GM23248 (cell line): Measurements from ENCODE around the gene SEPTIN10. TPM values are rescaled to one million over a fixed set of nuclear protein-coding genes. Genes with fewer than 3 reads are reported as not detected.

Experiments used
- DNase-seq: peaks from one replicate; pipeline ENCODE4 v3.0.0-alpha.2; 2015
- H2AFZ ChIP-seq: fragments of 200-600 bp; sonication (generic); 2 replicates; pipeline ENCODE4 v1.6.1; 2016; ENCODE audit warnings: antibody characterized with exemption
- H3F3A ChIP-seq: fragments of 200-600 bp; sonication (generic); 2 replicates; pipeline ENCODE4 v1.6.1; 2016; ENCODE audit warnings: mild to moderate bottlenecking, antibody characterized with exemption, mixed run types; ENCODE audit not compliant: insufficient read depth
- H3K27ac ChIP-seq: fragments of 200-600 bp; sonication (generic); 2 replicates; pipeline ENCODE4 v1.5.1; 2016; ENCODE audit warnings: mild to moderate bottlenecking
- H3K27me3 ChIP-seq: fragments of 200-600 bp; sonication (generic); replicated peaks from 2 replicates; pipeline ENCODE4 v1.6.1; 2016; ENCODE audit warnings: mild to moderate bottlenecking; ENCODE audit not compliant: insufficient read depth
- H3K36me3 ChIP-seq: fragments of 200-600 bp; sonication (generic); 2 replicates; pipeline ENCODE4 v1.6.1; 2016; ENCODE audit warnings: low read depth, mild to moderate bottlenecking
- H3K4me1 ChIP-seq: fragments of 200-600 bp; sonication (generic); 2 replicates; pipeline ENCODE4 v1.6.1; 2016; ENCODE audit warnings: mild to moderate bottlenecking; ENCODE audit not compliant: insufficient read depth
- H3K4me2 ChIP-seq: fragments of 200-600 bp; sonication (generic); one replicate; pipeline ENCODE4 v1.6.1; 2016; ENCODE audit warnings: mild to moderate bottlenecking; ENCODE audit not compliant: unreplicated experiment
- H3K4me3 ChIP-seq: fragments of 200-600 bp; sonication (generic); 2 replicates; pipeline ENCODE4 v1.5.1; 2016; ENCODE audit warnings: mild to moderate bottlenecking
- H3K79me2 ChIP-seq: fragments of 200-600 bp; sonication (generic); 2 replicates; pipeline ENCODE4 v1.6.1; 2016; ENCODE audit warnings: mild to moderate bottlenecking; ENCODE audit not compliant: insufficient read depth
- H3K9ac ChIP-seq: fragments of 200-600 bp; sonication (generic); 2 replicates; pipeline ENCODE4 v1.6.1; 2016; ENCODE audit warnings: mild to moderate bottlenecking
- H3K9me2 ChIP-seq: fragments of 200-600 bp; sonication (generic); 2 replicates; pipeline ENCODE4 v1.6.1; 2016; ENCODE audit warnings: mixed run types, mild to moderate bottlenecking, moderate library complexity; ENCODE audit not compliant: insufficient read depth
- H3K9me3 ChIP-seq: fragments of 200-600 bp; sonication (generic); one replicate; pipeline ENCODE4 v1.6.1; 2017; ENCODE audit warnings: low read depth
- H4K20me1 ChIP-seq: fragments of 200-600 bp; sonication (generic); 2 replicates; pipeline ENCODE4 v1.6.0; 2016; ENCODE audit not compliant: insufficient read depth
- EZH2 ChIP-seq: fragments of 200-600 bp; sonication (generic); IDR thresholded peaks from 2 replicates; pipeline ENCODE4 v1.6.1; 2018; ENCODE audit warnings: antibody characterized with exemption, mild to moderate bottlenecking; ENCODE audit not compliant: insufficient read depth, poor library complexity, severe bottlenecking
- EZH2phosphoT487 ChIP-seq: fragments of 200-600 bp; sonication (generic); IDR thresholded peaks from 2 replicates; pipeline ENCODE4 v1.6.1; 2018; ENCODE audit warnings: antibody characterized with exemption, moderate library complexity, mild to moderate bottlenecking, low read depth; ENCODE audit not compliant: insufficient read depth
- WGBS, 2 experiments: methylation state at CpG; one replicate each; pipeline ENCODE4 v1.1.6; 2015 to 2017; ENCODE audit warnings: low lambda C conversion rate in 2 of 2, low coverage in 1 of 2; ENCODE audit errors: missing lambda C conversion rate in 2 of 2; 5-methylcytosine and 5-hydroxymethylcytosine counted together
- in situ Hi-C: fragments of 300-500 bp; cut with MboI; formaldehyde crosslinking; loops from 2 replicates; pipeline ENCODE4 v1.15.0; 2020
- polyA plus RNA-seq: library from polyadenylated mRNA; unstranded; fragments of >200 nt; fragmentation: Nextera tagmentation; extraction: Ambion mirVana; gene quantifications from 2 replicates; pipeline ENCODE4 v1.2.1, GENCODE V29; 2016
- total RNA-seq: library from RNA; depleted of rRNA; stranded (reverse); fragments of >200 nt; shearing (Covaris generic); gene quantifications from 2 replicates; pipeline ENCODE4 v1.2.3, GENCODE V29; 2014

The SEPTIN10 gene
- total and polyA plus RNA-seq, 2 experiments from 2014 or later: 142 to 152 TPM

DNA sequence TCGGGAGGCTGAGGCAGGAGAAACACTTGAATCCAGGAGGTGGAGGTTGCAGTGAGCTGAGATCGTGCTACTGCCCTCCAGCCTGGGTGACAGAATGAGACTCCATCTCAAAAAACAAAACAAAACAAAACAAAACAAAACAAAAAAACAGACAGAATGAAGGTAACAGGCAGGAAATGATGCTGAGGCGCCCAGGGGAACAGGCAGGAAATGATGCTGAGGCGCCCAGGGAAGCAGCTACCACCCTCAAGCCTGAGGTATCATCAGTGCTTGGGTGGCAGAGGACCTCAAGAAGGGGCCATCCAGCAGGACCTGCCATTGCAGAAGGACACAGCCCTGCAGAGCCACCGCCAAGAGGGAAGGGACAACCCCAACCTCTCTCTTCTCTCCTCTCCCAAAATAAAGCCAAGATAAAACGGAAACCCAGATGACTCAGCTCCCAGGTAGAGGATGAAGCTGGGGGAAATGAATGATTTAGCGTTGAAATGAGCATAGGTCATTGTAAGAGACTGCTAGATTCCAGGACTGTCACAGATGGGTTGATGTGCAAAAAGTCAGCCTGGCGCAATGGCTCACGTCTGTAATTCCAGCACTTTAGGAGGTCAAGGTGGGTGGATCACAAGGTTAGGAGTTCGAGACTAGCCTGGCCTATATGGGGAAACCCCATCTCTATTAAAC, 19.7 kb upstream of the SEPTIN10 start:
- Histone ChIP-seq H3K4me2 (no peak overlapping the region), H3K27me3 (no peaks in the 10 kb centered on the region), H4K20me1 (no peaks in the 10 kb centered on the region), H2AFZ (no peak overlapping the region), H3K9me2 (no peaks in the 10 kb centered on the region), H3K79me2 (no peaks in the 10 kb centered on the region), H3K9ac (no peak overlapping the region), H3K4me1 (peaks cover 26% of the 10 kb centered on the region), H3F3A (peaks cover 28% of the 10 kb centered on the region), H3K36me3 (no peaks in the 10 kb centered on the region), H3K9me3 (no peaks in the 10 kb centered on the region), H3K4me3 (no peak overlapping the region), H3K27ac (no peak overlapping the region)
- WGBS, 2 experiments: 94 to 95% methylated on average over 10 of the region's 10 CpGs
- in situ Hi-C loops: no loop called here
- no peak for DNase-seq
- TF ChIP-seq EZH2phosphoT487 (no peak), EZH2 (no peak)

DNA sequence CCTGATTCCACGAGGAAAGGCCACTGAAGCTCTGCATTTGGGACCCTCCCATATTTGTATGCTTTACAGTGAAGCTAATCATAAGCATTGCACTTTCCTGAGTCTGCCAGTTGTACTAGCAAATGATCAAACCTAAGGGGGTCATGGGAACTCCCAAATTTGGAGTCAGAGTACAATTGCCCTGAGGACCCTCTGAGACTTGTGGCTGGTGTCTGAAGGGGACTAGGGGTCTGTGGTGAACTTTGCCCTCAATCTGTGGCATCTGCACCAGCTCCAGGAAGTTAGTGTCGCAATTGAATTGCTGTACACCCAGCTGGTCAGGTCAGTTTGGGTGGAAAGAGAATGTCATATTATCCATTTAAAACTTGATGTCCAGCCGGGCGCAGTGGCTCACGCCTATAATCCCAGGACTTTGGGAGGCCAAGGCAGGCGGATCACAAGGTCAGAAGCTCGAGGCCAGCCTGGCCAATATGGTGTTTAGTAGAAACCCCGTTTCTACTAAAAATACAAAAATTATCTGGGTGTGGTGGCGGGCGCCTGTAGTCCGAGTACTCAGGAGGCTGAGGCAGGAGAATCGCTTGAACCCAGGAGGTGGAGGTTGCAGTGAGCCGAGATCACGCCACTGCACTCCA, 18.5 kb upstream of the SEPTIN10 start:
- TF ChIP-seq EZH2: no peak
- no peak for TF ChIP-seq EZH2phosphoT487
- Histone ChIP-seq H3K4me3 (no peak overlapping the region), H2AFZ (no peak overlapping the region), H3K4me2 (no peak overlapping the region), H3K79me2 (no peaks in the 10 kb centered on the region), H3K36me3 (no peaks in the 10 kb centered on the region), H3F3A (peaks cover 19% of the 10 kb centered on the region), H3K9ac (no peak overlapping the region), H3K9me3 (no peaks in the 10 kb centered on the region), H3K9me2 (no peaks in the 10 kb centered on the region), H3K27ac (no peak overlapping the region), H4K20me1 (no peaks in the 10 kb centered on the region), H3K4me1 (peaks cover 17% of the 10 kb centered on the region), H3K27me3 (no peaks in the 10 kb centered on the region)
- in situ Hi-C loops: no loop called here
- WGBS, 2 experiments: 85 to 87% methylated on average over 14 of the region's 14 CpGs
- DNase-seq: no peak

DNA sequence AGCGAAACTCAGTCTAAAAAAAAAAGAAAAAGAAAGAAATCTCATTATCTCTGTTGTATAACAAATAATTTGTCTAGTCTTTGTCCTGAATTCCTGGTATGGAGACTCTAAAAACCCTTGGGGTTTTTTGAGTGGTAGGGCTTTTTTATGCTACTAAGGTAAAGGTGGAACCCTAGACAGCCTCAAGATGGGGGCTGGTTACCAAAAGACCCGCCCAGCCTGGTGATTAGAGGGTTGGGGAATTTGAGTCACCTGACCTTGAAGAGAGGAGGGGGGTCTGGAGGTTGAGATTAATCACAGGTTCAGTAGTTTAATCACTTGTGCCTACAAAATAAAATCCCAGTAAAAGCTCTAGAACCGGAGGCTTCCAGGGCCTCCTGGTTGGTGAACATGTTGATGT, 18.0 kb upstream of the SEPTIN10 start:
- Histone ChIP-seq H3K9me2 (no peaks in the 10 kb centered on the region), H3K4me1 (peaks cover 15% of the 10 kb centered on the region), H3K4me2 (no peak overlapping the region), H3K79me2 (no peaks in the 10 kb centered on the region), H2AFZ (no peak overlapping the region), H3K9ac (no peak overlapping the region), H3F3A (peaks cover 19% of the 10 kb centered on the region), H4K20me1 (no peaks in the 10 kb centered on the region), H3K27ac (no peak overlapping the region), H3K36me3 (no peaks in the 10 kb centered on the region), H3K4me3 (no peak overlapping the region), H3K27me3 (no peaks in the 10 kb centered on the region), H3K9me3 (no peaks in the 10 kb centered on the region)
- in situ Hi-C loops: no loop called here
- 61 to 72% methylated on average over 3 of the region's 3 CpGs for WGBS, 2 experiments
- DNase-seq: no peak
- no peak for TF ChIP-seq EZH2
- TF ChIP-seq EZH2phosphoT487: no peak

DNA sequence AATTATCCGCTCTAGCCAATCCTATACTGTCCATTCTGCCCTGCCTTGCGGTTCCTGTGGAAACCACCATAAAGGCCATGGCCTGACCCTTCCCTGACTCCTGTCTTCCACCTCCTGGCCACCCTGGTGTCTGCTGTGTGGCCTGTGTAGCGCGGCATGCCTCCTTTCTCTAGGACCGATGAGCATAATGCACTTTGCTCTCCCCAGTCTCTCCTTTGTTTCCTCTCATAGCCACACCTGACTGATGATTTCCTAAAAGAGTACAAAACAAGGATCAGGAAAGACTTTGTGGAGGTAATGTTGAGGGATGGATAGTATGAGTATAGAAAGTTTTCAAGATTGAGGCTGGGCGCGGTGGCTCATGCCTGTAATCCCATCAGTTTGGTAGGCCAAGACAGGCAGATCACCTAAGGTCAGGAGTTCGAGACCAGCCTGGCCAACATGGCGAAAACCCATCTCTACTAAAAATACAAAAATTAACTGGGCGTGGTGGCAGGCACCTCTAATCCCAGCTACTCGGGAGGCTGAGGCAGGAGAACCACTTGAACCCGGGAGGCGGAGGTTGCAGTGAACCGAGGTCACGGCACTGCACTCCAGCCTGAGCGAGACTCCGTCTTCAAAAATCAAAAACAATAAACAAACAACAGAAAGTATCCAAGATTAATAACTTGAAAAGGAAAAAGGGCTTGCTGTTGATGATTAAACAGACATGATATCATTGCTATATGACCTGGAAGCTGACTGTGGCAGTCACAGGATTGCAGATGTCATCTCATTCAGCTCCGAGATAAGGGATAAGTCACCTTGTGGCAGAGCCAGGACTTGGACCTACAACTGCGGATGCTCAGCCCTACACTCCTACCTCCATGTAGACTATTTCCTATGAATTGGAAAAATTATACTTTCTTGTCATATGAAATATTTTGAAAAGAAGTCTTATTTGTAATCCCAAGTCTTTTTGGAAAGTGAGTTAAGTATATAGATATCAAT, 17.0 kb upstream of the SEPTIN10 start:
- 89 to 93% methylated on average over 19 of the region's 19 CpGs for whole genome bisulfite sequencing, 2 experiments
- in situ Hi-C loops: no loop called here
- Histone ChIP-seq H3F3A (peaks cover 9% of the 10 kb centered on the region; the same call in 1 of the 2 replicates), H3K27me3 (no peaks in the 10 kb centered on the region), H4K20me1 (no peaks in the 10 kb centered on the region), H2AFZ (no peak overlapping the region), H3K4me3 (no peak overlapping the region), H3K27ac (no peak overlapping the region), H3K9ac (no peak overlapping the region), H3K9me2 (no peaks in the 10 kb centered on the region), H3K36me3 (no peaks in the 10 kb centered on the region), H3K79me2 (no peaks in the 10 kb centered on the region), H3K9me3 (no peaks in the 10 kb centered on the region), H3K4me1 (peaks cover 5% of the 10 kb centered on the region; the same call in 1 of the 2 replicates), H3K4me2 (no peak overlapping the region)
- no peak for DNase-seq
- TF ChIP-seq EZH2phosphoT487: no peak
- TF ChIP-seq EZH2: no peak
